ENCODE data around the gene PDZD2.
"Not testable (repeated sequence)": the region's sequence is repeated elsewhere in the genome, so short reads cannot be mapped to it uniquely, and the experiment has no call there.

The PDZD2 gene

DNA sequence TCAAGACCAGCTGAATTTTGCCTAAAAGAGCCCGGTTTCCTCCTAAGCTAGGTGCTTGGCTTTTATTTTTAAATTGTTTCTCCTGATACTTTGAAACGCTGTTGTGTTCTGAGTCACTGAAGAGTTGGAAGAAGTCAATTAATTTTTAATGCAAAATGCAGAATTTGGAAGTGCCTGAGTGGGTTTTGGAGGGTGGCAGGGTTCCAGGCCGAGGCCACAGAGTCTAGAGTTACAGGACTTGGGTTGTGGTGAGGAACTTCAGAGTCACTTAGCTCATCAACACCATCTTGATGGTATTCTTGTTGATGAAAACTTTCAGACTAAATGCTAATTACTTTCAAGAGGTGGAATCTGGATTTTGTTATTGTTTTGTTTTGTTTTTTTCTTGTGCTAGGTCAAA lies 130.6 kb downstream of the PDZD2 start:
- Histone ChIP-seq H3K4me1 (ENCODE audit: insufficient read depth, low read length) (peaks cover 19% of the 10 kb centered on the region; the same call in 1 of the 2 replicates), H3K36me3 (ENCODE audit: insufficient read depth, low read length) (no peaks in the 10 kb centered on the region), H3K9me3 (ENCODE audit: control insufficient read depth, insufficient read depth, low read length) (no peaks in the 10 kb centered on the region; the same call in none of the 2 replicates), H3K9ac (ENCODE audit: low read depth, low read length) (no peak overlapping the region)

- H3K36me3 ChIP-seq (ENCODE audit: insufficient read depth, low read length), result no peaks in the 10 kb centered on the region
- H3K4me1 ChIP-seq (ENCODE audit: insufficient read depth, low read length), result peaks cover 19% of the 10 kb centered on the region; the same call in 1 of the 2 replicates
- H3K9me3 ChIP-seq (ENCODE audit: control insufficient read depth, insufficient read depth, low read length), result no peaks in the 10 kb centered on the region; the same call in none of the 2 replicates
- H3K9ac ChIP-seq (ENCODE audit: low read depth, low read length), result no peak overlapping the region
Measured at GRCh38 chr5:31770132-31770720, 131.3 kb downstream of the PDZD2 start.

- peaks cover 19% of the 10 kb centered on the region; the same call in 1 of the 2 replicates for H3K4me1 ChIP-seq (ENCODE audit: insufficient read depth, low read length)
- no peaks in the 10 kb centered on the region; the same call in none of the 2 replicates for H3K9me3 ChIP-seq (ENCODE audit: control insufficient read depth, insufficient read depth, low read length)
- no peaks in the 10 kb centered on the region for H3K36me3 ChIP-seq (ENCODE audit: insufficient read depth, low read length)
- no peak overlapping the region for H3K9ac ChIP-seq (ENCODE audit: low read depth, low read length)
Measured at GRCh38 chr5:31770998-31771397, 132.1 kb downstream of the PDZD2 start.

GRCh38 chr5:31771500-31771899 lies 132.6 kb downstream of the PDZD2 start:
- H3K4me1 ChIP-seq (ENCODE audit: insufficient read depth, low read length), result peaks cover 19% of the 10 kb centered on the region; the same call in 1 of the 2 replicates
- H3K9me3 ChIP-seq (ENCODE audit: control insufficient read depth, insufficient read depth, low read length), result no peaks in the 10 kb centered on the region; the same call in none of the 2 replicates
- H3K36me3 ChIP-seq (ENCODE audit: insufficient read depth, low read length), result no peaks in the 10 kb centered on the region
- H3K9ac ChIP-seq (ENCODE audit: low read depth, low read length), result no peak overlapping the region

DNA sequence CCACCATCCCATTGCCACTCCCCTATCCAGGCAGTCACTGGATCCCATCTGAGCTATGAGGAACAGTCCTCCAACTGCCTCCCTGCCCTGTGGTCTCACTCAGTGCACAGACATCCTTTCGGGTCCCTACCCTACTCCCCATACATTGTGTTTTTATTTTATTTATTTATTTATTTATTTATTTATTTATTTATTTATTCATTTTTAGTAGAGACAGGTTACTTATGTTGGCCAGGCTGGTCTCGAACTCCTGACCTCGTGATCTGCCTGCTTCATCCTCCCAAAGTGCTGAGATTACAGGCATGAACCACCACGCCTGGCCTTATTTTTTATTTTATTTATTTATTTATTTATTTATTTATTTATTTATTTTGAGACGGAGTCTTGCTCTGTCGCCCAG lies 137.4 kb downstream of the PDZD2 start:
- H3K36me3 ChIP-seq (ENCODE audit: insufficient read depth, low read length); H3K9ac ChIP-seq (ENCODE audit: low read depth, low read length); H3K9me3 ChIP-seq (ENCODE audit: control insufficient read depth, insufficient read depth, low read length); H3K4me1 ChIP-seq (ENCODE audit: insufficient read depth, low read length): not testable (repeated sequence)

- H3K4me1 ChIP-seq (ENCODE audit: insufficient read depth, low read length), result no peaks in the 10 kb centered on the region
- H3K9ac ChIP-seq (ENCODE audit: low read depth, low read length), result no peak overlapping the region
- no peaks in the 10 kb centered on the region; the same call in 1 of the 2 replicates for H3K36me3 ChIP-seq (ENCODE audit: insufficient read depth, low read length)
- no peaks in the 10 kb centered on the region; the same call in 1 of the 2 replicates for H3K9me3 ChIP-seq (ENCODE audit: control insufficient read depth, insufficient read depth, low read length)
Measured at GRCh38 chr5:31776976-31777651, 138.2 kb downstream of the PDZD2 start.

- Histone ChIP-seq H3K9ac (ENCODE audit: low read depth, low read length) (no peak overlapping the region), H3K36me3 (ENCODE audit: insufficient read depth, low read length) (no peaks in the 10 kb centered on the region; the same call in 1 of the 2 replicates), H3K4me1 (ENCODE audit: insufficient read depth, low read length) (no peaks in the 10 kb centered on the region), H3K9me3 (ENCODE audit: control insufficient read depth, insufficient read depth, low read length) (no peaks in the 10 kb centered on the region)
Measured at GRCh38 chr5:31781772-31782171, 142.8 kb downstream of the PDZD2 start.

GRCh38 chr5:31783086-31783645 lies 144.2 kb downstream of the PDZD2 start:
- Histone ChIP-seq H3K36me3 (ENCODE audit: insufficient read depth, low read length) (no peaks in the 10 kb centered on the region; the same call in 1 of the 2 replicates), H3K9me3 (ENCODE audit: control insufficient read depth, insufficient read depth, low read length) (no peaks in the 10 kb centered on the region), H3K4me1 (ENCODE audit: insufficient read depth, low read length) (no peaks in the 10 kb centered on the region), H3K9ac (ENCODE audit: low read depth, low read length) (no peak overlapping the region)

DNA sequence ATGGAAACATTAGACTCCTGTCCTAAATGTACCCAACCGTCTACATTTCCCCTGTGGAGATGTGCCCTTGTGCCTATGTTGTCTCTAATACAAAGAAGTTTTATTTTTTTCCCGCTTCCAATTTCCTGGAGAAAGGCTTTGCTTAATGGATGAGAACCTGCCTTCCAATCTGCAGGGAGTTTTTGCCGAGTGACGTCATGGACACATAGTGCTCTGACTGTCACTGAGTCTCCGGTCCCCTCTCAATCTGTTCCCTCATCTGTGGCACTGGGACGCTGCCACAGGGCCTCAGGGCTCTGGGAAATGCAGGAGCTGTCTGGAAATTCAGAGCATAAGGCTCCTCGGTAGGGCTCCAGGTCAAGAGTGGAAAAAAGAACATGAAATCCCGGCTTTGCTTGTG lies 144.8 kb downstream of the PDZD2 start:
- H3K4me1 ChIP-seq (ENCODE audit: insufficient read depth, low read length), result no peaks in the 10 kb centered on the region
- H3K36me3 ChIP-seq (ENCODE audit: insufficient read depth, low read length), result no peaks in the 10 kb centered on the region; the same call in 1 of the 2 replicates
- H3K9me3 ChIP-seq (ENCODE audit: control insufficient read depth, insufficient read depth, low read length), result no peaks in the 10 kb centered on the region
- no peak overlapping the region for H3K9ac ChIP-seq (ENCODE audit: low read depth, low read length)

DNA sequence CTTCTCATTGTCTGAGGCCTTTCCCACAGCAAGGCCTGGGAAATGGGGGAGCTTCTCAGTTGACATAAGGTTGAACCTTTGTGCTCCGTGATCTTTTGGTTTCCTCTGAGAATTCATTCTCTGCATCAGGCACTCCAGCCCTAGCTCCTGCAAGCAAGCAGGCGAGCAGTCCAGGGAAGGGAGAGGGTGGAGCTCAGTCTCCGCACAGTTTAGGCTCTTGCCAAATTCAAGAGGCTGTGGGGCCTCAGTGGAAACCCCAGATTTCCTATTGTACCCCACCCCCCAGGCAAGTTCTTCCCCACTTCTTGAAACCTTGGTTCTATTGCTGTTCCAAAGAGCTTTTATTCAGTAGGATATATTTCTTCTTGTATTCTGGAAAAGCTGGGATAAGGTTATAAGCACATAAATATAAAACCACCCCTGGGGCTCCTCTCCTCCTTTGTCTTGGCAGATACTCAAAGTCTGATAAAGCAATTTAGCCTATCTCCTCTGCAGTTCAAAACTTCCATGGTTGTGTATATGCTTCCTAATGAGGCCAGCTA lies 147.2 kb downstream of the PDZD2 start:
- Histone ChIP-seq H3K4me1 (ENCODE audit: insufficient read depth, low read length) (no peaks in the 10 kb centered on the region), H3K36me3 (ENCODE audit: insufficient read depth, low read length) (no peaks in the 10 kb centered on the region; the same call in 1 of the 2 replicates), H3K9me3 (ENCODE audit: control insufficient read depth, insufficient read depth, low read length) (no peaks in the 10 kb centered on the region), H3K9ac (ENCODE audit: low read depth, low read length) (no peak overlapping the region)

- Histone ChIP-seq H3K4me1 (ENCODE audit: insufficient read depth, low read length) (no peaks in the 10 kb centered on the region), H3K9me3 (ENCODE audit: control insufficient read depth, insufficient read depth, low read length) (no peaks in the 10 kb centered on the region), H3K36me3 (ENCODE audit: insufficient read depth, low read length) (no peaks in the 10 kb centered on the region), H3K9ac (ENCODE audit: low read depth, low read length) (no peak overlapping the region)
Measured at GRCh38 chr5:31794009-31794408, 155.1 kb downstream of the PDZD2 start.

DNA sequence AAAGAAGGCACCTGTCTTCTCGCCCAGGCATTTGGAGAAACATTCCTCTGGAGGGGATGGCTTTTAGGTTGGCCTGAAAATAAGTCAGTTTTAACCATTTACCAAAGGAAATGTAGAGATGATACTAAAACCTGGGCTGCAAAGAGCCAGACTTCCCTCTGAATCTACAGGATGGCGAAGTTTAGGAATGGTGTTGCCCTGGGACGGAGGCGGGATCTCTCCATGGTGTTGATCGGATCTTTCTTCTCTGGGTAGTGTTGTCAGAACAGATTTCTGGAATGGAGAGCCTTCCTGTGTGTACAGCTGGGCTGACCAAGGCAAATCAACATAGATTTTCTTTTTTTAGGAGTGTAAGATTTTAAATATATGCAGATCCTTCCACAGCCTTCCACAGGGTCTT lies 159.2 kb downstream of the PDZD2 start:
- Histone ChIP-seq H3K9ac (ENCODE audit: low read depth, low read length) (no peak overlapping the region), H3K9me3 (ENCODE audit: control insufficient read depth, insufficient read depth, low read length) (no peaks in the 10 kb centered on the region), H3K4me1 (ENCODE audit: insufficient read depth, low read length) (no peaks in the 10 kb centered on the region), H3K36me3 (ENCODE audit: insufficient read depth, low read length) (no peaks in the 10 kb centered on the region)

- Histone ChIP-seq H3K36me3 (ENCODE audit: insufficient read depth, low read length) (no peaks in the 10 kb centered on the region), H3K9me3 (ENCODE audit: control insufficient read depth, insufficient read depth, low read length) (no peaks in the 10 kb centered on the region), H3K4me1 (ENCODE audit: insufficient read depth, low read length) (no peaks in the 10 kb centered on the region), H3K9ac (ENCODE audit: low read depth, low read length) (no peak overlapping the region)
Measured at GRCh38 chr5:31800351-31800750, 161.4 kb downstream of the PDZD2 start.

GRCh38 chr5:31805785-31806400 lies 167.0 kb downstream of the PDZD2 start:
- H3K9me3 ChIP-seq (ENCODE audit: control insufficient read depth, insufficient read depth, low read length), result no peaks in the 10 kb centered on the region
- H3K4me1 ChIP-seq (ENCODE audit: insufficient read depth, low read length), result no peaks in the 10 kb centered on the region
- no peaks in the 10 kb centered on the region for H3K36me3 ChIP-seq (ENCODE audit: insufficient read depth, low read length)
- H3K9ac ChIP-seq (ENCODE audit: low read depth, low read length), result no peak overlapping the region
